ENCODE data around the gene ADD1. TPM values are rescaled to one million over a fixed set of nuclear protein-coding genes. Genes with fewer than 3 reads are reported as not detected.
"Not testable (repeated sequence)": the region's sequence is repeated elsewhere in the genome, so short reads cannot be mapped to it uniquely, and the experiment has no call there.

ADD1 gene
- total and polyA plus RNA-seq, 2 donors (not counting 1 experiment from before 2014, with no cell fraction given) = 302 to 383 TPM

- H3K27me3 ChIP-seq (replicated peaks in 1 of 4; ENCODE audit: control extremely low read depth in 1 of 4, control insufficient read depth in 3 of 4, insufficient read depth in 4 of 4, low read length in 3 of 4) = no peaks in the 10 kb centered on the region
- Mint-ChIP-seq H3K4me1 (peaks cover 33% of the 10 kb centered on the region), H3K4me3 (no peak overlapping the region), H3K9me3 (ENCODE audit: insufficient read depth) (no peaks in the 10 kb centered on the region), H3K27ac (no peak overlapping the region), H3K27me3 (no peaks in the 10 kb centered on the region)
- no peak overlapping the region for H3K9ac ChIP-seq (ENCODE audit: low read length)
- DNase-seq = no peak
- peaks cover 13% of the 10 kb centered on the region for H4K20me1 ChIP-seq (ENCODE audit: control insufficient read depth, insufficient read depth, low read length, poor library complexity, severe bottlenecking)
- POLR2A ChIA-PET = no interaction called here
- no peak overlapping the region for H2AFZ ChIP-seq (ENCODE audit: insufficient read depth, low read depth, low read length, poor library complexity, severe bottlenecking)
- H3K4me3 ChIP-seq (ENCODE audit: control extremely low read depth in 1 of 5, extremely low read depth in 1 of 5, insufficient read depth in 1 of 5, low read depth in 2 of 5, low read length in 4 of 5) = no peak overlapping the region
- TF ChIP-seq EZH2 (IDR thresholded peaks at IDR 0.05; ENCODE audit: borderline replicate concordance, insufficient read depth, low read depth, low read length, poor library complexity, severe bottlenecking) = no peak
- TF ChIP-seq, protein P1, sequence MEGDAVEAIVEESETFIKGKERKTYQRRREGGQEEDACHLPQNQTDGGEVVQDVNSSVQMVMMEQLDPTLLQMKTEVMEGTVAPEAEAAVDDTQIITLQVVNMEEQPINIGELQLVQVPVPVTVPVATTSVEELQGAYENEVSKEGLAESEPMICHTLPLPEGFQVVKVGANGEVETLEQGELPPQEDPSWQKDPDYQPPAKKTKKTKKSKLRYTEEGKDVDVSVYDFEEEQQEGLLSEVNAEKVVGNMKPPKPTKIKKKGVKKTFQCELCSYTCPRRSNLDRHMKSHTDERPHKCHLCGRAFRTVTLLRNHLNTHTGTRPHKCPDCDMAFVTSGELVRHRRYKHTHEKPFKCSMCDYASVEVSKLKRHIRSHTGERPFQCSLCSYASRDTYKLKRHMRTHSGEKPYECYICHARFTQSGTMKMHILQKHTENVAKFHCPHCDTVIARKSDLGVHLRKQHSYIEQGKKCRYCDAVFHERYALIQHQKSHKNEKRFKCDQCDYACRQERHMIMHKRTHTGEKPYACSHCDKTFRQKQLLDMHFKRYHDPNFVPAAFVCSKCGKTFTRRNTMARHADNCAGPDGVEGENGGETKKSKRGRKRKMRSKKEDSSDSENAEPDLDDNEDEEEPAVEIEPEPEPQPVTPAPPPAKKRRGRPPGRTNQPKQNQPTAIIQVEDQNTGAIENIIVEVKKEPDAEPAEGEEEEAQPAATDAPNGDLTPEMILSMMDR (IDR thresholded peaks at IDR 0.05) = no peak
- CTCF ChIA-PET = interaction anchor here (1.1 kb wide), 1 partner anchor 175 kb away, joined by 3 read pairs; no protein-coding TSS in a partner anchor
- 62% methylated on average over 6 of the region's 12 CpGs for WGBS (ENCODE audit: insufficient coverage)
- intact Hi-C loops (cut with micrococcal nuclease) = loop anchor here (10.0 kb wide), 1 partner anchor 453 kb away; no protein-coding TSS in a partner anchor
- H3K36me3 ChIP-seq (replicated peaks in 1 of 2; ENCODE audit: control extremely low read depth in 1 of 2, control insufficient read depth in 1 of 2, extremely low read depth in 1 of 2, insufficient read depth in 2 of 2, low read length in 1 of 2) = peaks cover 0 to 52% of the 10 kb centered on the region in 2 experiments
- no peak for ATAC-seq (ENCODE audit: low read depth)
- H3K4me2 ChIP-seq (replicated peaks; ENCODE audit: low read depth, low read length, poor library complexity, severe bottlenecking) = no peak overlapping the region
- H3K4me1 ChIP-seq (ENCODE audit: control insufficient read depth in 2 of 2, insufficient read depth in 2 of 2, low read length in 2 of 2) = peaks cover 18 to 35% of the 10 kb centered on the region in 2 donors
- H3K27ac ChIP-seq (ENCODE audit: low read length in 2 of 2) = no peak overlapping the region
- no peaks in the 10 kb centered on the region for H3K9me3 ChIP-seq (ENCODE audit: control extremely low read depth in 1 of 3, control insufficient read depth in 2 of 3, insufficient read depth in 1 of 3, low read length in 2 of 3)
- H3K79me2 ChIP-seq (ENCODE audit: control insufficient read depth, insufficient read depth, low read length) = peaks cover 18% of the 10 kb centered on the region
Measured at GRCh38 chr4:2937986-2938385, 94.3 kb downstream of the ADD1 start.

- intact Hi-C loops (cut with micrococcal nuclease) = loop anchor here (10.0 kb wide), 1 partner anchor 454 kb away; no protein-coding TSS in a partner anchor
- H3K4me1 Mint-ChIP-seq = peaks cover 29% of the 10 kb centered on the region
- Histone ChIP-seq H4K20me1 (ENCODE audit: control insufficient read depth, insufficient read depth, low read length, poor library complexity, severe bottlenecking) (peaks cover 13% of the 10 kb centered on the region), H3K36me3 (replicated peaks in 1 of 2; ENCODE audit: control extremely low read depth in 1 of 2, control insufficient read depth in 1 of 2, extremely low read depth in 1 of 2, insufficient read depth in 2 of 2, low read length in 1 of 2) (peaks cover 0 to 53% of the 10 kb centered on the region in 2 experiments), H3K79me2 (ENCODE audit: control insufficient read depth, insufficient read depth, low read length) (peaks cover 18% of the 10 kb centered on the region), H3K4me1 (ENCODE audit: control insufficient read depth in 2 of 2, insufficient read depth in 2 of 2, low read length in 2 of 2) (peaks cover 14 to 31% of the 10 kb centered on the region in 2 donors)
- H3K27me3 Mint-ChIP-seq; POLR2A ChIA-PET; H3K27ac Mint-ChIP-seq; H3K9me3 ChIP-seq (ENCODE audit: control extremely low read depth in 1 of 3, control insufficient read depth in 2 of 3, insufficient read depth in 1 of 3, low read length in 2 of 3); H3K9me3 Mint-ChIP-seq (ENCODE audit: insufficient read depth); H2AFZ ChIP-seq (ENCODE audit: insufficient read depth, low read depth, low read length, poor library complexity, severe bottlenecking); H3K27me3 ChIP-seq (replicated peaks in 1 of 4; ENCODE audit: control extremely low read depth in 1 of 4, control insufficient read depth in 3 of 4, insufficient read depth in 4 of 4, low read length in 3 of 4); H3K9ac ChIP-seq (ENCODE audit: low read length); ATAC-seq (ENCODE audit: low read depth); H3K27ac ChIP-seq (ENCODE audit: low read length in 2 of 2); H3K4me3 ChIP-seq (ENCODE audit: control extremely low read depth in 1 of 5, extremely low read depth in 1 of 5, insufficient read depth in 1 of 5, low read depth in 2 of 5, low read length in 4 of 5); H3K4me2 ChIP-seq (replicated peaks; ENCODE audit: low read depth, low read length, poor library complexity, severe bottlenecking); DNase-seq; H3K4me3 Mint-ChIP-seq: not testable (repeated sequence)
- 94% methylated on average over 8 of the region's 10 CpGs for WGBS (ENCODE audit: insufficient coverage)
- CTCF ChIA-PET = interaction anchor here (1.1 to 2.4 kb wide), 2 partner anchors 16 to 175 kb away, joined by 3 to 6 read pairs; no protein-coding TSS in a partner anchor
Measured at GRCh38 chr4:2938411-2938810, 94.8 kb downstream of the ADD1 start.
